Stimulated activated CD4-positive, alpha-beta T cell treated with anti-CD3 and anti-CD28 coated beads, Interleukin-2, amount 100 ng/mL, for 48 hours (primary cell): ENCODE measurements around the gene ATPAF1.

Experiments
- DNase-seq, 2 donors: peaks; one replicate each; pipeline ENCODE4 v3.0.0-alpha.2; 2020

Gene ATPAF1

DNA sequence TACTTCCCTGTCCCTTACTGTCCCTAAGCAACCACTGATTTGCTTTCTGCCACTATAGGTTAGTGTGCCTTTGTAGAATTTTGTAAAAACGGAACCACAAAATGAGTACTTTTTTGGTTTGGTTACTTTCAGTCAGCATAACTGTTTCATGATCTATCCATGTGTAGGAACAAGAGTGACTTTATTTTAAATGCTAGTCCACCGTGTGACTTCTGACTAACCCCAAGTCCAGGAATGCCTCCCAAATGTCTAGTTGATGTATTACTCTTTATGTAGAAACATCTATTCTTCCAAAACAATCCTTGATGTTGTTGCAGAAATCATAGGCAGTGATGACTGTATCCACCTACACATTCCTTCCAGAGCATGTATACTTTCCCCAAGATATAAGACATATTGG, 21.3 kb downstream of the ATPAF1 start:
- no peak for DNase-seq

DNA sequence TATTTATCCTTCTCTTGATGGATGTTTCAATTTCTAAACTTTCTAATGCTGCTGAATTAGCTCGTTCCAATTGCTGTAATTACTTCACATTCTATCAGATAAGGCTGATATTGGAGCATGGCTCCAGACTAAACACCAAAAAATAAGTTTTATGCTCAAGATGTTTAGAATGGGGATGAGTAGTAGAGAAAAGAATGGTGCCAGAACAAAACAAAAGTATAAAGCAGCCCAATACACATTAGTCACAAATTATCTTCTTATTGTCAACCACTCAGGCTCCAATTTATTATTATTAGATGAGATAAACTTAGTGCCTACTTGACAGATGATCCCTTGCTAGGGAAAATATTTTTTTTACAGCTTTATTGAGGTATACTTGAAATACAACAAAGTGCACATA, 21.8 kb downstream of the ATPAF1 start:
- DNase-seq = no peak

DNA sequence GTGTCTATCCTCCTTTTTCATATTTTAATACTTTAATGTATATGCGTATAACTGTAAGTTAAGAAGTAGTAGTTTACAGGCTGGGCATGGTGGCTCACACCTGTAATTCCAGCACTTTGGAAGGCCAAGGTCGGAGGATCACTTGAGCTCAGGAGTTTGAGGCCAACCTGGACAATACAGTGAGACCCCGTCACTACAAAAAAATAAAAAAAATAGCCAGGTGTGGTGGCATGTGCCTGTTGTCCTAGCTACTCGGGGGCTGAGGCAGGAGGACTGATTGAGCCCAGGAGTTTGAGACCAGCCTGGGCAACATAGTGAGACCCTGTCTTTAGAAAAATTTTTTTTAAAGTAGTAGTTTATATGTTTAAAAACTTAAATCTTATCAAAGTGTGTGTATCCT, 22.3 kb downstream of the ATPAF1 start:
- DNase-seq = no peak

DNA sequence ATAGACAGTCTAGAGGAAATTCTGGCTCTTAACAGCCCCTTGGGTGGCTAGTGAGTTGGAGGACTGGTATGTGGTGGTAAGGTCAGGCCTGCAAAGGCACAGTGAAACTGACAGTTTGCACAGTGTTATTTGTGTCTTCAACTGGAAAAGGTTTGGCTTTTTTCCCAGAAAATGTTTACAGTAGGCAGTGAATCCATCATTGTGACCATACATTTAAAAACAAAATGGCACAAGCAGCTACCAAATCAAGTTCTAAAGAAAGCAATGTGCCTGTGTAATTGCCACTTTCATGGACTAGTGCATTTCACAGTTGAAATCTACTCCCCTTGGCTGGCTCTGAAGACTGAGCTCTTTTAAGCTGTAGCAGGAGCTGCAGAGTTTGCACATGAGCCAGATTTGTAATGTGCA, 24.8 kb downstream of the ATPAF1 start:
- no peak for DNase-seq

DNA sequence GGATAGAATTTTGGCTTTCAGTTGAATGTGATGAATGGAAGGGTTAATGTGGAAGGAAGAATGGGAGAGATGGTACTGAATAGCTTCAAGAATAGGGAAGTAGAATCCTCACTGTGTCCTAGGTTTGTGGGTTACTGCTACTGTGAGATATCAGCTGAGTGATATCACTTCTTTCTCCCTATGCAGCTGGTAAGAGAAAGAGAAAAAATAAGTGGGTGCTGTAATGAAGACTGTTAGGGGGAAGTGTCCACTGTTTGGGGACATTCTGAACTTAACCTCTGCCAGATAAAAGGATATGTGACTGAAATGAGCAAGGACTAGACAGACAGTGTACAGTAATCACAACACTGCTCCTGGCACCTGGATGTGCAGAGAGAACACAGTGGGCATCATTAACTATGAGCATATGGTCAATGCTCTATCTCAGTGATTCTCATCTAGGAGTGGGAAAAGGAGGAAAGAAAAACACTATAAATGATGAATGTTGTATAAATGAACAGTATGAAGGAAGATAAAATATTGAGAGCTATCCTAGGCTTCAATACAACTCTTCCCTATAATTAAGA, 26.0 kb downstream of the ATPAF1 start:
- no peak for DNase-seq

DNA sequence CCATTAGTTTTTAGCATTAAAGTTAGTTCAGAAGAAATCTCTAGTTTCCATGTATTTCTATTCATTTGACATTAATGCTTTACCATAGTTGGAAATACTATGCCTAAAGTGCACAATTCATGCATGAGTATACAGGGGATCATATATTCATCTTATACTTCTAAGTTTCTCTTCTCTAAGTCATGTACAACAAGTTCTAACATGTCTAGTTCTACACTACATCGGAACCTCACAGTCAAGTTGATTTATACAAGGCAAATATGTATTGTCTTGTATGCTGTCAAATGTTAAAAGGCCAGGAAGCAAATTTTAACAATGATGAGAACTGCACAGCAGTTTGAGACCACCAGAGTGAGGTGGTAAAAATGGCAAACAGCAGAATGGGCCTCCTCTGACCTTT, 28.6 kb downstream of the ATPAF1 start:
- DNase-seq = no peak

DNA sequence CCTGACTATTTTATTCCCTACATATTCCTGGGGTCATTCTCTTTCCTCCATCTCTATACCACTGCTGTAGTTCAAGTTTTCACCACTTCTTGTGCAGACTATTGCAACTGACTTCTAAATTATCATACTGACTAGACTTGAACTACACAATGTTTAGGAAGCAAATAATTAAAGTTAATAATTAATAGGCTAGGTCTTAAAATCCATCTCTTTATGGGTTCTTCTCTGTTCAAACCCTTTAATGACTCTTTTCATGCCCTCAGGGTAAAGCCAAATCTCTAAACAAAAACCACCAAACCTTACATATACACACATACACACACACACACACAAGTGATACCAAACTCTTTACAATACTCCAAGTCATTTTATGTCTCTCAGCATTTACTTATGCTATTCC, 29.2 kb downstream of the ATPAF1 start:
- no peak for DNase-seq

DNA sequence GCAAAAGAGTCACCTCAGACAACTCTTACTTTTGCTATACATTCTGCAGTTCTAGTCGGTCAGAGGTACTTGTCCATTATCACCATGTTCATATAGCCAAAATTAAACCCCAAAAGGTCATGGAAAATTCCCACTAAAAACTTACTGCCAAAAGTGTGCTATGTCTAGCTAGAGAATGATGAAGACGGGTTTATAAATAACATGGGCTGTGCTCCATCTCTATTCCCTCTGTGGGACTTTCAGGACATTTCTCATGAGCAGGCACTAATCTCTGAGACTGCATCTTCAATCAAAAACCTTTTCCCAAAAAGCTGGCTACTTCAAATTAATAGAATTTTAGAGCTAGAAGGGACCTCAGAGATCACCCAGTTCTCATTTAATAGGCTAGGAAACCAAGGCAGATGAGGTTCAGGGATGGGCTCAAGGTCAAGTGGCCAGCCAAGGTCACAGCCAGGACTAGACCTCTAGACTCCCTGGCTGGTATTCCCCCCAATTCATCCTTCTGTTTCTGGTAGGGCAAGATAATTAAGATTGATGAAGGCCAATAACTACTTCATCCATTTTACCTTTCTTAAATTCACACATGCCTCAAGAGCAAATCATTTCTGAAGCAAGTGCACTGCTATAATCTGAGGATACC, 30.6 kb downstream of the ATPAF1 start:
- DNase-seq = no peak

DNA sequence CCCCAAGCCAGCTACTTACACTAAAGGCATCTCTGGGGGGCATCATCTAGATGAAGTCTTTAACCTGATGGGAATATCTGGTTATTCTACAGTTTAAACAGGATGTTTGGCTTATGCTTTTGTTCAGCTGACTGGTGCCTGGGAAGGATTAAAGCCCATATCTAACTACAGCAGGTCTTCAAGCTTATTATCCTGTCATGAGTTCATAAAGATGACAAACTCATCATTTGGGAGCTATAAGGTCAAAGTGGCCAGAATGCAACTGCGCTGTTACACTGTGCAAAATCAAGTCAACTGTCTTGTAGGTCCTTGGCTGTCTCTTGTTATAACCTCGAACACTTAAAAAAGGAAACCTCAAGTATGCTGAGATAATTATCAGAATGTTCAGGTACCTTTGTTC, 33.0 kb downstream of the ATPAF1 start:
- DNase-seq = no peak

DNA sequence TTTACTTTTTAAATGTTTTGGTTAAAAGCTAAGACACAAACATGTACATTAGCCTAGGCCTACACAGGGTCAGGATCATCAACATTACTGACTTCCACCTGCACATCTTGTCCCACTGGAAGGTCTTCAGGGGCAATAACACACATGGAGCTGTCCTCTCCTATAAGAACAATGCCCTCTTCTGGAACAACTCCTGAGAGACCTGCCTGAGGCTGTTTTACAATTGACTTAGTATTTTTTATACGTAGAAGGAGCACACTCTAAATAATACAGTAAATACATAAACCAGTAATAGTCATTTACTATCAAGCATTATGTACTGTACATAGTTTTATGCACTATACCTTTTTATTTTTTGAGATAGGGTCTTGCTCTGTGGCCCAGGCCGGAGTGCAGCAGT, 37.4 kb downstream of the ATPAF1 start:
- DNase-seq = no peak

DNA sequence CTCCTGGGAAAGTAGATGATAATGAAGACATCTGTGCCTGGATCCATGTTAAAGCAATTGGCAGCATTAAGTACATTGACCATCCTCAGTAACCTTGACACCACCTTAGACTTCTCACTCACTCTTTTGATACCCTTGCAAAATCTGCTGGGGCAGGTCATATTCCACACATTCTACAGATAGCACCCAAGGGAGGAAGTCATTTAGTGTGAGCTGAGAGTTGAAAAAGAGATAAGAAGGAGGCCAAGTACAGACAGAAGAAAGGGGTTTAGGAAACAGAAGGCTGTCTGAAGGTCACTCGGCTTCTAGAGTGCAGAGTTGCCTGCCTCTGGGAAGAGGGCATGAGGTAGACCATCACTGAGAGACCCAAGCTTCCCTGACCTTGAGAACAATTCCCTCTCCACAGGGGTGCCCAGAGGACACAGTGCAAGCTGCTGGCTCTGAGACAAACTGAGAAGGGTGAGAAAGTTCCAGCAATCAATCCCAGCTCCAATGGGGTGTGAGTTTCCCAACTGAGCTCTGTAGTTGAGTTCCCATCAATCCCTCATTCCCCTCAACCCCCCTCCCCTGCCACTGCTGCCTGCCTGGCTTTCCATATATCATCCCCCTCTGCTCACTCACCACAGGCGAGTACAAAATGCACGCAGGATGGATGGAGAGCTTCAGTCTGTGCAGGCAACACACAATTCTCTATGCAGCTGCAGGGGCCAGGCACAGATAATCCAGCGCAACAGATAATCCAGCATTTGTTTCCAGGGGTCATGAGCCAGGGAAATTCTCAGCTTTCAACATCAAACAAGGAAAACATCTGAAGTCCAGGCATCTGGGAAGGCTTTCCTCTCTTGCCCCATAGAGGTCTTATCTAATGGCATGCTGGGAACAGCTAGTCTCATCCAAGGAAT, 44.2 kb downstream of the ATPAF1 start:
- DNase-seq = no peak

DNA sequence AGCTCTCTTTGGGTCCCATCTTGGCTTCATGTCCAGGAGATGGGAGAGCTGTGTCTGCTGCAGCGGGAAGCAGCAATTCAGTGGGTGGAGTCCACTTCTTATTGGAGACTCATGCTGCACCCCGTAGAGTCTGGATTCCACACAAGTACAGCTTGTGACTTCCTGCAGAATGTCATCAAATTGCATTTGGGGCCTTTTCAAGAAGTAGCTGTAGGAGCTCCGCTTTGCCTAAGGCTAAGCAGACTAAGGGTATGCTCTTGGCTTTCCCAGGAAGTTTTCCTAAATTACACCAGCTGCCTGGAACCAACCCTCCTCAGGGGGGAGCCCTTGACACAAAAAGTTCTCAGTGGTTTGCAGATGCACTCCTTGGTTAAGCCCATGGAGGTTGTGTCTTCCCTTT, 45.8 kb downstream of the ATPAF1 start:
- DNase-seq = no peak

DNA sequence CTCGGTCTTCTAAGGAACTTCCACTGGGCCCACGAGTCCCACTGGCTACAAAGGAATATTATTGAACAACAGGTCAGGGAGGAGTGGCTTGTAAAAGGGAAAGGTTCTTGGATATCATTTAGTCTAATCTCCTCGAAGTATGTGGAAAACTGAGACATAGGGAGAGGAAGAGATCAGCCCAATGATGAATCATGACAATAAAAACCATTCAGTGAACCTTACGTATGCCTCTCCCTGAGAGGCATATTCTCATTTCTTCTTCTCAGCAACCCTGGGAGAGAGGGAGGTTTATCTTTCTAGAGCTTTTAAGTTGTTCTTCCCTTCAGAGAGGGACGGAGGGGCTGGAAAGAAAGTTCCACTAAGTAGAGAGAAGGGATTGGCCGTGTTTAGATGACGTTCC, 46.2 kb downstream of the ATPAF1 start:
- no peak for DNase-seq

DNA sequence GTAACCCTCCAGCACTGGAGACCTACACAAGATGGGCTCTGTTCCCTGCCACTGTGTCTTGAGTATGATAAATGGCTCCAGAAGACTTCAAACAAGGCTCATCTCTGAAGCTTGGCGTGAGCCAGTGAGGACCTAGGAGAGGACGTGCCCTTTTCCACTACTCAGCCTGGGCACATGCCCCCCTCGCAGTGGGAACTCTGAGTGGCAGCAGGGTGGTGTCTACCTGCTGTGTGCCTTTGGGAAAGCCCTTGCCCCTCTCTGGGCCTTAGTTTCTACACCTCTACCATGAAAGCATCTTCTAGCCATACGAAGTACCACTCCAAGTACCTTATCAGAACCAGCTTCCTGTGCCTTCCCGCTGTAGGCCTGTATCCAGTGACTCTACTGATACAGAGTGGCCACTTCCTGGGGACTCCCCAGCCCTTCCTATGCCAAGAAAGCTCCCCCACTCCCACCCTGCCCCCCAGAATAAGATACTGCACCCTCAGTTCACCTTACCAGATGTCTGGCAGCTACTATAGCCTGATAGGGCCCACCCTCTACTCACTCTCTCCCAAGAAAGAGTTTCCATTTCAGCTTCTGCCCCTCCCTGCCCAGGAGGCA, 48.4 kb downstream of the ATPAF1 start:
- DNase-seq = no peak

DNA sequence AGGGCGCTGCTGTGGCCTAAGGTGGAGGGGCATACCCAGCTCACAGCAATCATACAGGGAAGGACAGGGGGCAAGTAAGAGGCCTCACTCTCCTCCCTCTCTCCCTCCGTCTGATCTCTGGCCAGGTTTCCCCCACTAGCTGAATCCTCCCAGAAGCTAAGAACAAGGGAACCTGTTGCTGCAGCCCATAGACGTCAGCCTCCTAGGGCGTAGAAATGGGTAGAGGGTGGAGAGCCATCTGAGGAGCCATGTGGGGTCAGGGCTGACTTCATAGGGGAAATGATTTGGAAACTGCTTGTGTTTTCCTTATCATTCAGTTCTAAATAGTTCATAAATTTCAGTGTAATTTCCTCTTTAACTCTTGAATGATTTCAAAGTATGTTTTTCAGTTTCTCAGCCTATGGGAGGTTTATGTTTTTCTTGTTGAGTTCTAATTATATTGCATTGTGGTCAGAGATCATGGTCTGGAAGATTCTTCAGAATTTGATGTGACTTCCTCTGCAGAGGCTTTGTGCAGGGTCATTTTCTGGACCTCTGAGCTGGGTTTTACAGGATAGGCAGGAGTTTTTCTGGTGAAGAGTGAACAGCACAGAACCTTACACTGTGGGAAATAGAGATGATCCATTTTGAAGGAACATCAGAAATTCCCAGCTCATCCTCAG, 49.3 kb downstream of the ATPAF1 start:
- DNase-seq = no peak

DNA sequence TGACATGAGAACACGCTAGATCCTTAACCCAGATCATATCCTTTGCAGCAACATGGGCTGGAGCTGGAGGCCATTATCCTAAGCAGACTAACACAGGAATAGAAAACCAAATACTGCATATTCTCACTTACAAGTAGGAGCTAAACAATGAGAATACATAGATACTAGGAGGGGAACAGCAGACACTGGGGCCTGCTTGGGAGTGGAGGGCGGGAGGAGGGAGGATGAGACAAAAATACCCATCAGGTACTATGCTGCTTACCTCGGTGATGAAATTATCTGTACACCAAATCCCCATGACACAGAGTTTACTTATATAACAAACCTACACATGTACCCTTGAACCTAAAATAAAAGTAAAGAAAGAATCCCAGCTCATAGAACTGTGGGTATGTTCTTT, 50.3 kb downstream of the ATPAF1 start:
- no peak for DNase-seq

DNA sequence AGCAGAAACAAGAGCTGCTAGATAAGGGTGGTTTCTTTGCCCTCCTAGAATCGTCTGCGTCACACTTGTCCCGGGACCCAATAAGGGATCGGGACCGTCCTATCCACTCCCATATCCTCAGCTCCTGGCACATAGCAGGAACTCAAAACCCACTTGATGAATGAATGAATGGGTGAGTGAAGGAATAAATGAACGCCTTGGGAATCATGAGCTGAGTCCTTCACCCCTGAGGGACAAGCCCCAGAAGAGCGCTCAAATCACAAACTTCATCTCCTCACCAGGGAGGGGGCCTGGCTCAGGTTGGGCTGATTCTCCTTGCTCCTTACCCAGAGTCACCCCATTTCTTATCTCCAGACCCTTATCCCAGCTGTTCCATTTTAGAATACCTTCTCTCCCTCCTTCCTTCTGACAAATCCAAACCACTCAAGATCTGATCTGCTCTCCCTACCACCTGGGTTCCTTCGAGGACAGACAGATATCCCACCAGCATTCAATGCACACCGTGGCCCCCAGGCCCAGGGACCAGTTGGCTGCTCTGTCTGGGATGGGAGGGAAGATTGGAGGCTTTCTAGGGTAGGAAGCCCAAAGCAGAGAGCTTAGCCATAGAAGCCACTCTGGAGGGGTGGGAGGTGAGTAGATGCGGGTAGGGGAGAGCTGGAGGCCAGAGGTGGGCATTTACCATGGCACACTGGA, 50.9 kb downstream of the ATPAF1 start:
- no peak for DNase-seq

DNA sequence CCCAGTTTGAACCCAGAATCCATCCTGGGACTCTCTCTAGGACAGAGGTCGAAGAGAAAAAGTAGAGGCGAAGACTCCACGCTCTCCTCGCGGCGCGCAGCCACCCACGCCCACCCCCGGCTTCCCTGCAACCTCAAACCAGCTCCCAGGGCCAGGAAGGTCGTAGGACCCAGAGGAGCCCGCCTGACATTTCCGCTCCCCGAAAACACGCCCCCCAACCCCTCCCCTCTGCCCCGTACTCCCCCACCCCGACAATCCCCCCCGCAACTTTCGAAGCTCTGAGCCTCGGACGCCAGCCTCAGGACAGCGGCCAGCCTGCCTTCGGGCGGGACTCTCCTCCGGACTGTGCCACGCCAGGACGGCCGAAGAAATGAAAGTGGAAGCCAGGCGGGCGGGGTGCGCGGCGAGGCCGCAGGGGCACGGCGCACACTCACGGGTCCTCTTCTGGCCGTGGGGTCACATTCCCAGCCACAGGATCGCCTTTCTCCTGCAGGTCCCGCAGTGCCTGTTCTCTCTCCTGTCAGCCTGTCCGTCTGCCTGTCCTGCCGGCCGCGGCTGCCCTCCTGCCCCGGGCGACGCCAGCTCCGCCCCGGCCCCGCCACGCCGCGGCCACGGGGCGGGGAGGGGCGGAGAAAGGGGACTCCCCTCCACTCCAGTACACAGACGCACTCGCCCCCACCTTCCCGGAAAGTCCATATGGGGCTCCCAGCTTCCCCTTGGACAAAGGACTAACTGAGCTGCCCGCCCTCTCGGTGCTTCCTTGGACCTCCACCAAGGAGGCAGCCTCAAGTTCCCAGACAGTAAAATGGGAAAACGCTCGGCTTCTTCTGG, 51.7 kb downstream of the ATPAF1 start, which contains the start of gene MOB3C:
MOB3C (minus strand) TSS at position 535 of the 831 bp plus-strand sequence. CDS start 3,490 bp downstream, outside the sequence.
- peak; percentile 46 to 53 for DNase-seq

DNA sequence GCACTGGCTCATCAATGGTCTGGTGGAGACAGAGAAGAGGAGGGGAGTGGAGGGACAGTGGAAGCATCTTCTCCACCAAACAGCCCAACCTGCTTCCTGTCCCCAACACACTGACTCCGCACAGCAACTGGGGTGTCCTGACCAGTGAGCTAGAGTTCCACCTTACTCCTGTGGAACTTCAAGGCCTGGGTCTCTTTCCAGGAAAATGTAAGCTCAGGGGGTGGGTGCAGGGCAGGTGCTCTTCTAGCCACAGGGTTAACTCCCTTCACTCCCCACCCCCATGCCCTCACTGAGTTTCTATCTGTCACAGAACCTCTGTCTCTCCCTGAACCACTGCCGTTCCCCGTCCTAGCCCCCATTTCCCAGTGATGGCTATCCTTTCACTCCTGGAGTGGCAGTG, 52.4 kb downstream of the ATPAF1 start:
- no peak for DNase-seq

DNA sequence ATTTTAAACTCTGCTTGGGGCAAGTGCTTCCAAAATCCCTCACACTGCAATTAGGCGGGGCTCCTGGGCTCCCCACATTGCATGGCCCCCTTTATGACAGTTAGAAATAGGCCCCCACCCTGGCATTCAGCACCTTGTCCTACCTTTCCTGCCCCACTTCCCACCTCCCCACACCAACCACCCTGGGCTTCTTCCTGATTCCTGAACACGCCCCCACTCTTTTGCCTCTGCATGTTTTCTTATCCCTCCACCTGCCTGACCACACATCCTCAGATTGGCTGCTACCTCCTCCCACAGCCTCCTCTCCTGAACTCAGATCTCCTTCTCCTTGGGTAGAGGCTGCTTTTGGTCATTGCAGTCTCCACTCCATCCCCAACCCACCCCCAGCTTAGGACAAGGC, 53.1 kb downstream of the ATPAF1 start:
- no peak for DNase-seq

DNA sequence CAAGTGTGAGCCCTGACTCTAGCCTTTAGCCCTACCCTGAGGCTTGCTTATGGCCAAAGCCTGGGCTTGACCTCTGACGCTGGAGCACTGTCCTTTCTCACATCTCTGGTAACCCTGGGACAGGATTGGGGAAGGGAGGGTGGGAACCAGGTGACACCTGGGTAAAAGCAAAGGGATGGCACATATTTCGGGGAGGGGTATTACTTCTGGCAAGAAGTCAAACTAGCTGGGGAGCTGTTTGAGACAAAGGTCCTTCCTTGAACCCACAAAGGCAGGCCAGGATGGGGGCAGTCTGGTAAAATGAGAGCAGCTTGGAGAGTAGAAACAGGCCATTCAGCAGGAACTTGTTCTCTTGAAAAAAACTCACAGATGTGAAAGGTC, 53.6 kb downstream of the ATPAF1 start:
- DNase-seq = no peak
